ENCODE data around the gene IL32.
"Not testable (repeated sequence)": the region's sequence is repeated elsewhere in the genome, so short reads cannot be mapped to it uniquely, and the experiment has no call there.

The IL32 gene

DNA sequence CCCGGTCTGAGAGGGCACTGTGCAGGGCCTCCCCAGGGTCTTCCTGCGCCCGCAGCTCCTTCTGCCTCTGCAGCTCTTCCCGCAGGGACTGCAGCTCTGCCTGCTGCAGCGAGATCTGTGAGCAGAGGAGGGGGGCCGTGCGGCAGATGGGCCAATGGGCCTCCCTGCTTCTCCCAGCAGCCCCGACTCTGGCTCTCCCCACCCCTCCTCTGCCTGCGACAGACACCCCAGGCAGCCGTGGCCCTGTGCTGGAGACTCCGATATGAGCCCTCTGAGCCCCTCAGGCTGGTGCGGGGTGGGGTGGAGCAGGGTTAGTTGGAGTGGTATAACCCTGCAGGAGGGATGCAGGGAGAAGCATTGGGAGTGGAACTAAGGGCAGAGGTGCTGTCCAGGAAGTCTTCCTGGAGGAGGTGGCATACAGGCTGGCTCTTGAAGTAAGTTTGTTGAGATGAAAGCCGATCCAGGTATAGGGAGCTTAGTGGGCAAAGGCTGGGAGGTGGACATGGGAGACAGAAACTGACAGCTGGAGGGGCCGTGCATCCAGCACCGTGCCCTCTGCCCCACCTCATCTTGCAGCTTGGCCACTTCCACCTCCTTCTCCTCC is 36.6 kb upstream of the IL32 start:
- no peak for DNase-seq

- DNase-seq: no peak
These were observed 35.8 kb upstream of the IL32 start for GRCh38 chr16:3029491-3030221.

DNA sequence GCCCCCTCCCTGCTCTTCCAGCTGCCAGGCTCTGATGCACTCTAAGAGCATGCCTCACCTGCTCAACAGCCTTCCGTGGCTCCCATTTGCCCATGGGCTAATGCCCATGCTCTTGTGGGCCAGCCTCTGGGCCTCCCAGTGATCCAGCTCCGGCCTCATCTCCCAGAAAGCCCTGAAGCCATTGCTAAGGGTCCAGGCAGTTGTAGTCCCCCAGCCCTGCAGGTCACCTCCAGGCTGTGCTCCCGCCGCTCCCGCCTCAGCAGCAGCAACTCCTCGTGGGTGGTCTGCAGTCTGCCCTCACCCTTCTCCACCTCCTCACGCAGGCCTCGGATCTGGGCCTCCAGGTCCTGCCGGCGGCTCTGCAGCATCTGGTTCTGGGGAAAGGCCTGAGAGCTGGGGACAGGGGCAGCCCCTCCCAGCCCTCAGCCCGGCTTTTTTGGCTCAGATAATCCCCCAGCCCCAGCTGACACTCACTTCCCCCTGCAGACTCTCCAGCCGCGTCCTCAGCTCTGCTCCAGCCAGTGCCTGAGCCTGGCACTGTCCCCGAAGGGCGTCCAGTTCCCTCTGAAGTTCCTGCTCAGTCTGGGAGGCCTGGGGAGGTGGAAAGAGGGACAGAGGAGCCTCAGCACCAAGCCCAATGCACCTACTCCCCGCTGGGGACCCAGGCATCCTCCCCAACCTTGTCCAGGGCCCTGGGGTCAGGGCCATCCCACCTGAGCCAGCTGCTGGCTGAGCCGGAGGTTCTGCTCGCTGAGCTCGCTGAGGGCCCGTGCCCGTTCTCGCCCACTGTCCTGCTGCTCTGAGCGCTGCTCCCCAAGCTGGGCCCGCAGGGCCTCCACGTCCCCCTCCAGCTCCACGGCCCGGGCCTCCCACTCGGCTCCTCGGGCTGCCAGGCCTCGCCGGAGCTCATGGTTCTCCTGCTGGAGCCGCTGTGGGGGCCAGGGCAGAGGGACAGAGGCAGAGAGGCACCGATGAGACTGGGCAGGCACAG is 34.9 kb upstream of the IL32 start:
- no peak for DNase-seq

- DNase-seq: no peak
These were observed 32.8 kb upstream of the IL32 start for GRCh38 chr16:3032624-3033023.

- DNase-seq: no peak
These were observed 30.0 kb upstream of the IL32 start for GRCh38 chr16:3035289-3035971.

DNA sequence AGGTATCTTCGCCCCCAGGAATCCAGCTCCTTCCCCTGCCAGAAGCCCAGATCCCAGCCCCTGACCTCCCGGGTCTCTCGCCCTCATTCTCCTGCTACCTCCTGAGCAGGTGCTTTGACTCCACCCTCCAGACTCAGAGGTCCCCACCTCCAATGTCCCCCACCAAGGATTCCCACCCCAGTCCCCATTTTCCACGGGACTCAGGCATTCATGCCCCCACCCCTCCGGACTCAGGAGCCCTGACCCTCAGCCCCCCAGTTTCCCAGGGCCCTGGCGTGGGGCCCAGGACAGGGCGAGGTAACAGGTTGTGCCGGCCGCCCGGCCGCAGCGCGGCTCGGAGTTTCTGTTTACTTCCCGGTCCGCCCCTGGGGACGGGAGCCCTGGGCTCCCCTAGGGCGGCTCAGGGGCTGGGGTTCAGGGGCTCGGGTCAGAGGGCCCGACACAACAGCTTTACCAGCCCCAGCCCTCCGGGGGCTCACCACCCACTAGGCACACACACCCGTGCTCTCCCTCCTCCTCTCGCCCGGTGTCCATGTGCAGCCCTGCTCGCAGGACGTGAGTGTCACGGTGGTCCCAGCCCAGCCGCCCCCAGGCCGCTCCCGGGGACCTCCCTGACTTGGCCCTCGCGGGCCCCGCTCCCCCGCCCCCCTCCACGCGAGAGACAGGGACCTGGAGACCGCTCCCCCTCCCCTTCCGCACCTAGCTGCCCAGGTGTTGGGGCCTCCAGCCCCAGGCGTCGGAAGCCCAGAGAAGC is 29.3 kb upstream of the IL32 start:
- no peak for DNase-seq

DNA sequence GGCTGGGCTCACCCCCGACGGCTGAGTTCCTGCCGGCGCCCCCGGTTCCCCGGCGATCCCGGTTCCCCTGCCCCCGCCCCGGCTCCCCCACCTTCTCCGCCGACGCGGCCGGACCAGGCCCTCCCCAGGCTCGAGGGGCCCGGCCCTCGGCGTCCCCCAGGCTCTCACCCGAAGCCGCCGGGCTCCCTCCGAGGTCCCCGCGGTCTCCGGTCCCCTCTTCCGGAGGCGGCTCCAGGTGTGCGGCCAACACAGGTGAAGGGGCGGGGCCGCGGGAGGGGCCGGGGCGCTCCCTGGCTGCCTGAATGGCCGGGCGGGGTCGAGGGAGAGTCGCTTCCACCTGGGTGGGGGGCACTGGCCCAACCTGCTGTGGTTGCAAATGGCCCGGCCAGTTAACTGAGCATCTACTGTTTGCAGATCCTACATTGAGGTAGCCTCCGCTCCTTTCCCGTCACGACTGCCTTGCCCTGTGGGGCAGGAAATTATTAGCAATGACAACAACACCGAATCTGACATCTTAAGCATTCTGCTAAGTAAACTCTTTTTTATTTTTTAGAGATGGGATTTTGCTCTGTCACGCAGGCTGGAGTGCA is 28.6 kb upstream of the IL32 start, which contains the start of gene BICDL2:
Gene BICDL2 (minus strand): TSS at position 219 of the 590 bp plus-strand sequence. CDS start 1,448 bp downstream, outside the sequence.
- no peak for DNase-seq

- DNase-seq: no peak
These were observed 27.2 kb upstream of the IL32 start for GRCh38 chr16:3038256-3038655.

- no peak for DNase-seq
These were observed 26.5 kb upstream of the IL32 start for GRCh38 chr16:3038896-3039295.

DNA sequence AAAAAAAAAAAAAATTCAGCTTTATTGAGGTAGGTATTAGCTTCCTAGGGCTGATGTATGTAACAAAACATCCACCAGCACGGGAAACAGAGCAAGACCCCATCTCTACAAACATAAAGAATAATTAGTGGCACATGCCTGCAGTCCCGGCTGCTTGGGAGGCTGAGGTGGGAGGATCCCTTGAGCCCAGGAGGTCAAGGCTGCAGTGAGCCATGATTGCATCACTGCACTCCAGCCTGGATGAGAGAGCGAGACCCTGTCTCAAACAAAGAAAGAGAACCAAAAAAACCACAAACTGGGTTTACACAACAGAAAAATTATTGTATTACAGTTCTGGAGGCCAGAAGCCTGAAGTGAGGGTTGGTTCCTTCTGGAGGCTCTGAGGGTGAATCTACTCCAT is 23.1 kb upstream of the IL32 start:
- no peak for DNase-seq

- DNase-seq: no peak
These were observed 20.7 kb upstream of the IL32 start for GRCh38 chr16:3044708-3045107.

- no peak for DNase-seq
These were observed 19.4 kb upstream of the IL32 start, which contains the start of gene MMP25 for GRCh38 chr16:3045758-3046640. MMP25 (plus strand) TSS chr16:3046561; CDS start chr16:3046918, 357 bp downstream.

DNA sequence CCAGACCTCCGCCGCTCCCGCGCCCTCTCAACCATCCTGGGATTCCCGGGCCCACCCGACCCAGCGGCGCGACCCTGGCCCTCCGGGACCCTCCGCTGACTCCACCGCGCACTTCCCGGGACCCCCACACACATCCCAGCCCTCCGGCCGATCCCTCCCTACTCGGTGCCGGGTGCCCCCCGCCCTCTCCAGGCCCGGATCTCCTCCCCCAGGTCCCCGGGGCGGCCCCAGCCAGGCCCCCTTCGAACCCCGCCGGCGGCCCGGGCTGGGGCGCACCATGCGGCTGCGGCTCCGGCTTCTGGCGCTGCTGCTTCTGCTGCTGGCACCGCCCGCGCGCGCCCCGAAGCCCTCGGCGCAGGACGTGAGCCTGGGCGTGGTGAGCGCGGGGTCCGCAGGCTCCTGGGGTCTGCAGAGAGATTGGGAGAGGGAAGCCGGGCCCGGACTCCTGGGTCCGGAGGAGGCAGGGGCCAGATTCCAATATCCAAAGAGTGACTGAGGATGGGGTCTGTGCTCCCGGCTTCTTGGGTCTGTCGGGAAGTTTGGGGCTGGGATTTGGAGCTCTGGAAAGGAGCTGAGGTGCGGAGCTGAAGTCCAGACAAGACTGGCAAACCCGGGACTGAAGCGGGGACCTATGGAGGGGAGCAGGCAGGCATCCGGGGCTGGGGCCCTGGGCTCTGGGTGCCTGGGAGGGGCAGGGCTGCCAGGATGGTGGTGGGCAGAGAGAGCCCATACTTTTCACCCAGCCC is 18.6 kb upstream of the IL32 start:
- no peak for DNase-seq

GRCh38 chr16:3047387-3047720 is 18.1 kb upstream of the IL32 start:
- no peak for DNase-seq

- DNase-seq: no peak
These were observed 15.4 kb upstream of the IL32 start for GRCh38 chr16:3049921-3050481.

DNA sequence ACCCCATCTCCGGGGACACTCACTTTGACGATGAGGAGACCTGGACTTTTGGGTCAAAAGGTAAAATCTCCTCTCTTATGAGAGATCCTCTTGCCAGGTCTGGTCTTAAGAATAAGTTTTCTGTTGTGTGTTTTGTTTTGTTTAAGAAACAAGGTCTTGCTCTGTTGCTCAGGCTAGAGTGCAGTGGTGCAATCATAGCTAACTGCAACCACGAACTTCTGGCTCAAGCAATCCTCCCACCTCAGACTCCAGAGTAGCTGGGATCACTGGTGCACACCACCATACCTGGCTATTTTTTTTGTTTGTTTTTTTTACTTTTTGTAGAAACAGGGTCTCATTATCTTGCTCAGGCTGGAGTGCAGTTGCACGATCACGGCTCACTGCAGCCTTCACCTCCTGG is 15.0 kb upstream of the IL32 start:
- DNase-seq: no peak

DNA sequence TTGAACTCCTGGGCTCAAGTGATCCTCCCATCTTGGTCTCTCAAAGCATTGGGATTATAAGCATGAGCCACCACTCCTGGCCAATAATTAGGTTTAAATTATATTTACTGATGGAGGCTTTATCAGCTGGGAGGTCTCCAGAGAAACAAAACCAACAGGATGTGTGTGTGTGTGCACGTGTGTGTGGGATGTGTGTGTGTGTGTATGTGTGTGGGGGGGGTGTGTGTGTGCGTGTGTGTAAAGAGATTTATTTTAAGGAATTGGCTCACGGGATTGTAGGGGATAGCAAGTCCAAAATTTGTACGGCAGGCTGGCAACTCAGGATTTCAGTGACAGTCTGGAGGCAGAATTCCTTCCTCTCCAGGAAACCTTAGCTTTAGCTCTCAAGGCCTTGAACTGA is 14.4 kb upstream of the IL32 start:
- DNase-seq: no peak

GRCh38 chr16:3051494-3051893 is 13.9 kb upstream of the IL32 start:
- no peak for DNase-seq

- not testable (repeated sequence) for DNase-seq
These were observed 12.7 kb upstream of the IL32 start for GRCh38 chr16:3052571-3053329.
